ENCODE measurements around the gene SLC25A21. TPM values are rescaled to one million over a fixed set of nuclear protein-coding genes. Genes with fewer than 3 reads are reported as not detected.
"Not testable (repeated sequence)": the region's sequence is repeated elsewhere in the genome, so short reads cannot be mapped to it uniquely, and the experiment has no call there.

The SLC25A21 gene
- total RNA-seq, 8 experiments from 2014 or later: 0.52 to 2.9 (median 1.4) TPM

- no peak for ATAC-seq (replicated peaks in 6 of 8)
- WGBS, 10 experiments: 8 to 100% (median 85%) methylated on average over 2 of the region's 2 CpGs; no CpG with 5 or more reads in 2 of the 10 experiments
- Histone ChIP-seq H3K27ac (no peak overlapping the region), H3K4me3 (no peak overlapping the region), H3K4me1 (replicated peaks in 1 of 2) (no peaks in the 10 kb centered on the region)
- in situ Hi-C loops (cut with MboI; ENCODE audit: low pct_unique_long_range_greater_than_20kb in 2 of 9, low sequenced_read_pairs in 9 of 9, unreplicated experiment in 9 of 9): loop anchor here in 3 of 9 experiments (25.0 kb wide), 3 partner anchors 212 to 288 kb away; partner anchors contain the start of gene PAX9 (in 1 of the 3)
Measured at GRCh38 chr14:36925094-36925493, 247.3 kb downstream of the SLC25A21 start.

GRCh38 chr14:36916668-36917067 lies 255.7 kb downstream of the SLC25A21 start:
- WGBS, 10 experiments: 0 to 100% (median 62%) methylated on average over 1 to 2 of the region's 2 CpGs; no CpG with 5 or more reads in 1 of the 10 experiments
- in situ Hi-C loops (cut with MboI; ENCODE audit: low pct_unique_long_range_greater_than_20kb in 2 of 9, low sequenced_read_pairs in 9 of 9, unreplicated experiment in 9 of 9): no loop called here
- ATAC-seq (replicated peaks in 6 of 8): peak in 3 of 8 experiments; percentile 20 to 72 (median 49)

GRCh38 chr14:36915081-36915480 lies 257.3 kb downstream of the SLC25A21 start:
- H3K4me3 ChIP-seq: no peak overlapping the region
- no peak overlapping the region for H3K27ac ChIP-seq
- in situ Hi-C loops (cut with MboI; ENCODE audit: low pct_unique_long_range_greater_than_20kb in 2 of 9, low sequenced_read_pairs in 9 of 9, unreplicated experiment in 9 of 9): no loop called here
- peak in 1 of 8 experiments; percentile 57 for ATAC-seq (replicated peaks in 6 of 8)
- 17 to 100% (median 85%) methylated on average over 1 of the region's 1 CpG; no CpG with 5 or more reads in 6 of the 10 experiments for WGBS, 10 experiments
- peaks cover 0 to 4% of the 10 kb centered on the region in 2 donors for H3K4me1 ChIP-seq (replicated peaks in 1 of 2)

More at GRCh38 chr14:36916668-36917067, 255.7 kb downstream of the SLC25A21 start:
- Histone ChIP-seq H3K27ac (no peak overlapping the region), H3K4me3 (no peak overlapping the region), H3K4me1 (replicated peaks in 1 of 2) (peaks cover 0 to 4% of the 10 kb centered on the region in 2 donors)

GRCh38 chr14:36910578-36910977 lies 261.8 kb downstream of the SLC25A21 start:
- peaks cover 0 to 3% of the 10 kb centered on the region in 2 donors for H3K4me1 ChIP-seq (replicated peaks in 1 of 2)
- H3K27ac ChIP-seq: no peak overlapping the region
- in situ Hi-C loops (cut with MboI; ENCODE audit: low pct_unique_long_range_greater_than_20kb in 2 of 9, low sequenced_read_pairs in 9 of 9, unreplicated experiment in 9 of 9): no loop called here
- H3K4me3 ChIP-seq: no peak overlapping the region
- ATAC-seq (replicated peaks in 6 of 8): no peak
- WGBS, 10 experiments: 30 to 81% (median 60%) methylated on average over 2 to 3 of the region's 3 CpGs

GRCh38 chr14:36905272-36905888 lies 267.0 kb downstream of the SLC25A21 start:
- Histone ChIP-seq H3K4me3 (no peak overlapping the region), H3K4me1 (replicated peaks in 1 of 2) (no peaks in the 10 kb centered on the region), H3K27ac (no peak overlapping the region)
- in situ Hi-C loops (cut with MboI; ENCODE audit: low pct_unique_long_range_greater_than_20kb in 2 of 9, low sequenced_read_pairs in 9 of 9, unreplicated experiment in 9 of 9): no loop called here
- no peak for ATAC-seq (replicated peaks in 6 of 8)
- WGBS, 10 experiments: 0 to 68% (median 37%) methylated on average over 1 to 5 of the region's 5 CpGs

GRCh38 chr14:36901861-36902260 lies 270.5 kb downstream of the SLC25A21 start:
- no peak overlapping the region for H3K27ac ChIP-seq
- H3K4me1 ChIP-seq (replicated peaks in 1 of 2): no peaks in the 10 kb centered on the region
- in situ Hi-C loops (cut with MboI; ENCODE audit: low pct_unique_long_range_greater_than_20kb in 2 of 9, low sequenced_read_pairs in 9 of 9, unreplicated experiment in 9 of 9): no loop called here
- no peak overlapping the region for H3K4me3 ChIP-seq
- no peak for ATAC-seq (replicated peaks in 6 of 8)

- in situ Hi-C loops (cut with MboI; ENCODE audit: low pct_unique_long_range_greater_than_20kb in 2 of 9, low sequenced_read_pairs in 9 of 9, unreplicated experiment in 9 of 9): no loop called here
- H3K4me3 ChIP-seq: no peak overlapping the region
- H3K4me1 ChIP-seq (replicated peaks in 1 of 2): no peaks in the 10 kb centered on the region
- WGBS, 10 experiments: 6 to 97% (median 64%) methylated on average over 1 to 2 of the region's 2 CpGs; no CpG with 5 or more reads in 1 of the 10 experiments
- no peak overlapping the region for H3K27ac ChIP-seq
- ATAC-seq (replicated peaks in 6 of 8): no peak
Measured at GRCh38 chr14:36900846-36901245, 271.6 kb downstream of the SLC25A21 start.

- WGBS, 10 experiments: 80 to 100% methylated on average over 1 of the region's 2 CpGs; no CpG with 5 or more reads in 8 of the 10 experiments
- ATAC-seq (replicated peaks in 6 of 8); H3K4me1 ChIP-seq (replicated peaks in 1 of 2); in situ Hi-C loops (cut with MboI; ENCODE audit: low pct_unique_long_range_greater_than_20kb in 2 of 9, low sequenced_read_pairs in 9 of 9, unreplicated experiment in 9 of 9); H3K27ac ChIP-seq; H3K4me3 ChIP-seq: not testable (repeated sequence)
Measured at GRCh38 chr14:36896300-36896699, 276.1 kb downstream of the SLC25A21 start.

- WGBS, 10 experiments: 27 to 90% (median 83%) methylated on average over 1 to 2 of the region's 2 CpGs
- H3K4me3 ChIP-seq: no peak overlapping the region
- no peaks in the 10 kb centered on the region for H3K4me1 ChIP-seq (replicated peaks in 1 of 2)
- no peak for ATAC-seq (replicated peaks in 6 of 8)
- H3K27ac ChIP-seq: no peak overlapping the region
- in situ Hi-C loops (cut with MboI; ENCODE audit: low pct_unique_long_range_greater_than_20kb in 2 of 9, low sequenced_read_pairs in 9 of 9, unreplicated experiment in 9 of 9): no loop called here
Measured at GRCh38 chr14:36884049-36884448, 288.4 kb downstream of the SLC25A21 start.

- H3K4me3 ChIP-seq: no peak overlapping the region
- H3K27ac ChIP-seq: no peak overlapping the region
- H3K4me1 ChIP-seq (replicated peaks in 1 of 2): no peaks in the 10 kb centered on the region
- no peak for ATAC-seq (replicated peaks in 6 of 8)
- 29 to 100% (median 59%) methylated on average over 1 to 3 of the region's 3 CpGs; no CpG with 5 or more reads in 1 of the 10 experiments for WGBS, 10 experiments
- in situ Hi-C loops (cut with MboI; ENCODE audit: low pct_unique_long_range_greater_than_20kb in 2 of 9, low sequenced_read_pairs in 9 of 9, unreplicated experiment in 9 of 9): no loop called here
Measured at GRCh38 chr14:36880276-36880675, 292.1 kb downstream of the SLC25A21 start.

- no peak for ATAC-seq (replicated peaks in 6 of 8)
- in situ Hi-C loops (cut with MboI; ENCODE audit: low pct_unique_long_range_greater_than_20kb in 2 of 9, low sequenced_read_pairs in 9 of 9, unreplicated experiment in 9 of 9): no loop called here
- WGBS, 10 experiments: 0 to 88% (median 48%) methylated on average over 1 to 2 of the region's 2 CpGs; no CpG with 5 or more reads in 4 of the 10 experiments
- Histone ChIP-seq H3K27ac (no peak overlapping the region), H3K4me3 (no peak overlapping the region), H3K4me1 (replicated peaks in 1 of 2) (no peaks in the 10 kb centered on the region)
Measured at GRCh38 chr14:36879558-36879957, 292.8 kb downstream of the SLC25A21 start.

GRCh38 chr14:36874396-36875138 lies 297.8 kb downstream of the SLC25A21 start:
- Histone ChIP-seq H3K27ac (no peak overlapping the region), H3K4me3 (no peak overlapping the region), H3K4me1 (replicated peaks in 1 of 2) (no peaks in the 10 kb centered on the region)
- in situ Hi-C loops (cut with MboI; ENCODE audit: low pct_unique_long_range_greater_than_20kb in 2 of 9, low sequenced_read_pairs in 9 of 9, unreplicated experiment in 9 of 9): no loop called here
- ATAC-seq (replicated peaks in 6 of 8): no peak
- 33 to 80% (median 67%) methylated on average over 4 to 6 of the region's 6 CpGs; no CpG with 5 or more reads in 1 of the 10 experiments for WGBS, 10 experiments

GRCh38 chr14:36870776-36871175 lies 301.6 kb downstream of the SLC25A21 start:
- in situ Hi-C loops (cut with MboI; ENCODE audit: low pct_unique_long_range_greater_than_20kb in 2 of 9, low sequenced_read_pairs in 9 of 9, unreplicated experiment in 9 of 9): no loop called here
- Histone ChIP-seq H3K27ac (no peak overlapping the region), H3K4me3 (no peak overlapping the region), H3K4me1 (replicated peaks in 1 of 2) (no peaks in the 10 kb centered on the region)
- 30 to 100% (median 83%) methylated on average over 1 to 3 of the region's 5 CpGs; no CpG with 5 or more reads in 1 of the 10 experiments for WGBS, 10 experiments
- peak in 2 of 8 experiments; percentile 7 to 27 for ATAC-seq (replicated peaks in 6 of 8)

Measured in motor neuron (in vitro differentiated cells).